IMR-90 (cell line): ENCODE data around the gene ATP11A. TPM values are rescaled to one million over a fixed set of nuclear protein-coding genes. Genes with fewer than 3 reads are reported as not detected.

Source experiments
- ATAC-seq: fragments of 200-7000 bp; cut with Tn5 transposase; 2 replicates; pipeline ENCODE4 v1.9.1; 2020; ENCODE audit warnings: low read depth, mild to moderate bottlenecking, moderate library complexity
- BruUV-seq: library from RNA; stranded (reverse); fragments of 400-500 nt; replicated peaks from 2 replicates; lab custom pipeline; 2021; lab: Mats Ljungman, UMichigan
- CTCF ChIA-PET: fragments of 300-600 bp; formaldehyde crosslinking; extraction: SDS; loops from one replicate; lab custom pipeline; 2021; ENCODE audit warnings: antibody characterized with exemption; lab: Yijun Ruan, JAX
- POLR2A ChIA-PET: fragments of 300-600 bp; sonication (Branson Sonifier 250); formaldehyde crosslinking; loops from one replicate; lab custom pipeline; 2022; ENCODE audit warnings: antibody characterized with exemption; ENCODE audit not compliant: unreplicated experiment; lab: Charles Lee
- DNase-seq: peaks from one replicate; pipeline ENCODE4 v3.0.0; 2013
- H2AFZ ChIP-seq: replicated peaks from 2 replicates; pipeline ENCODE3; 2013; ENCODE audit warnings: low read length, mild to moderate bottlenecking; ENCODE audit not compliant: poor library complexity
- H2AK5ac ChIP-seq: 2 replicates; pipeline ENCODE4 v1.6.1; 2013; ENCODE audit warnings: low read depth, low read length, inconsistent platforms
- H2AK9ac ChIP-seq: replicated peaks from 2 replicates; pipeline ENCODE3; 2013; ENCODE audit warnings: mild to moderate bottlenecking, low read depth, low read length, moderate library complexity; ENCODE audit not compliant: poor library complexity
- H2BK120ac ChIP-seq: 2 replicates; pipeline ENCODE4 v1.6.1; 2013; ENCODE audit warnings: low read depth, low read length, inconsistent platforms
- H2BK15ac ChIP-seq: 3 replicates; pipeline ENCODE4 v1.6.1; 2013; ENCODE audit warnings: low read depth, low read length, inconsistent platforms
- H2BK20ac ChIP-seq: 2 replicates; pipeline ENCODE4 v1.6.1; 2013; ENCODE audit warnings: low read depth, mild to moderate bottlenecking, inconsistent platforms, low read length, moderate library complexity
- H2BK5ac ChIP-seq: 2 replicates; pipeline ENCODE4 v1.6.1; 2013; ENCODE audit warnings: mild to moderate bottlenecking, low read depth, low read length, inconsistent platforms; ENCODE audit not compliant: poor library complexity, severe bottlenecking
- H3K14ac ChIP-seq: replicated peaks from 2 replicates; pipeline ENCODE4 v1.6.1; 2013; ENCODE audit warnings: low read depth, low read length, inconsistent platforms
- H3K18ac ChIP-seq: 2 replicates; pipeline ENCODE4 v1.6.1; 2013; ENCODE audit warnings: low read depth, low read length, control low read depth
- H3K23ac ChIP-seq: 2 replicates; pipeline ENCODE4 v1.6.1; 2013; ENCODE audit warnings: low read depth, low read length, inconsistent platforms
- H3K27ac ChIP-seq: 2 replicates; pipeline ENCODE4 v1.5.1; 2013; ENCODE audit warnings: mild to moderate bottlenecking, control low read depth, low read length; ENCODE audit not compliant: insufficient read depth
- H3K27me3 ChIP-seq: 2 replicates; pipeline ENCODE4 v1.6.1; 2013; ENCODE audit warnings: low read length; ENCODE audit not compliant: control insufficient read depth, insufficient read depth
- H3K36me3 ChIP-seq: 2 replicates; pipeline ENCODE4 v1.6.1; 2013; ENCODE audit warnings: low read length, mixed read lengths; ENCODE audit not compliant: control insufficient read depth, insufficient read depth
- H3K4ac ChIP-seq: 2 replicates; pipeline ENCODE4 v1.6.1; 2013; ENCODE audit warnings: low read depth, low read length, inconsistent platforms
- H3K4me1 ChIP-seq: 2 replicates; pipeline ENCODE4 v1.6.1; 2013; ENCODE audit warnings: low read length, mixed read lengths; ENCODE audit not compliant: control insufficient read depth, insufficient read depth
- H3K4me2 ChIP-seq: 2 replicates; pipeline ENCODE4 v1.6.1; 2013; ENCODE audit warnings: low read depth, mild to moderate bottlenecking, control low read depth, low read length, moderate library complexity
- H3K4me3 ChIP-seq: 2 replicates; pipeline ENCODE4 v1.5.1; 2013; ENCODE audit warnings: low read depth, mild to moderate bottlenecking, control low read depth, low read length, moderate library complexity; ENCODE audit not compliant: insufficient read depth
- H3K56ac ChIP-seq: 2 replicates; pipeline ENCODE4 v1.6.1; 2013; ENCODE audit warnings: low read length, inconsistent platforms; ENCODE audit not compliant: insufficient read depth; ENCODE audit errors: extremely low read depth
- H3K79me1 ChIP-seq, 2 experiments: 2 replicates each; pipeline ENCODE4 v1.6.1; 2013; ENCODE audit warnings: low read length in 2 of 2, inconsistent platforms in 1 of 2, low read depth in 1 of 2
- H3K9ac ChIP-seq: 2 replicates; pipeline ENCODE4 v1.6.1; 2013; ENCODE audit warnings: low read depth, low read length, control low read depth
- H3K9me1 ChIP-seq: 2 replicates; pipeline ENCODE4 v1.6.1; 2013; ENCODE audit warnings: low read length, inconsistent platforms; ENCODE audit not compliant: insufficient read depth
- H3K9me3 ChIP-seq: 2 replicates; pipeline ENCODE4 v1.6.1; 2013; ENCODE audit warnings: low read length; ENCODE audit not compliant: control insufficient read depth, insufficient read depth
- H4K20me1 ChIP-seq: 2 replicates; pipeline ENCODE4 v1.6.1; 2013; ENCODE audit warnings: low read length, inconsistent platforms; ENCODE audit not compliant: insufficient read depth
- H4K5ac ChIP-seq: 2 replicates; pipeline ENCODE4 v1.6.1; 2013; ENCODE audit warnings: mild to moderate bottlenecking, low read depth, low read length, control low read depth
- H4K8ac ChIP-seq, 2 experiments: 2 replicates each; pipeline ENCODE4 v1.6.1; 2013; ENCODE audit warnings: low read depth in 2 of 2, low read length in 2 of 2, control low read depth in 1 of 2, inconsistent platforms in 1 of 2
- H4K91ac ChIP-seq: 2 replicates; pipeline ENCODE4 v1.6.1; 2013; ENCODE audit warnings: low read depth, low read length, inconsistent platforms; ENCODE audit not compliant: insufficient read depth
- FOS ChIP-seq: fragments of 150-350 bp; IDR thresholded peaks from 2 replicates; pipeline ENCODE4 v1.6.1; 2016; ENCODE audit warnings: low read depth, low read length
- NFE2L2 ChIP-seq: fragments of 150-350 bp; IDR thresholded peaks from 2 replicates; pipeline ENCODE4 v1.6.1; 2016; ENCODE audit warnings: low read depth, mild to moderate bottlenecking, low read length
- POLR2A ChIP-seq: IDR thresholded peaks from 2 replicates; pipeline ENCODE4 v1.6.1; 2012; ENCODE audit warnings: mild to moderate bottlenecking, low read depth, low read length
- RAD21 ChIP-seq: IDR thresholded peaks from 2 replicates; pipeline ENCODE4 v1.6.1; 2012; ENCODE audit warnings: low read length, improper control_type of control experiment
- RFX5 ChIP-seq: IDR thresholded peaks from 2 replicates; pipeline ENCODE4 v1.8.0; 2012; ENCODE audit warnings: low read depth, mild to moderate bottlenecking, low read length, moderate library complexity
- WGBS, 2 experiments: methylation state at CpG; one replicate each; pipeline versions ENCODE4 v1.1.5 to v1.1.7; 2013; ENCODE audit warnings: missing lambda C conversion rate in 2 of 2; ENCODE audit not compliant: insufficient read length in 1 of 2; ENCODE audit errors: extremely low coverage in 2 of 2; 5-methylcytosine and 5-hydroxymethylcytosine counted together
- dilution Hi-C: fragments of 300-500 bp; cut with HindIII; formaldehyde crosslinking; loops from one replicate; pipeline ENCODE4 v1.14.3; 2018; ENCODE audit warnings: low sequenced_read_pairs; ENCODE audit not compliant: unreplicated experiment
- in situ Hi-C: fragments of 300-500 bp; cut with MboI; formaldehyde crosslinking; loops from 3 replicates; pipeline ENCODE4 v1.14.3; 2019; ENCODE audit warnings: low sequenced_read_pairs, inconsistent platforms, mixed read lengths
- intact Hi-C: fragments of 100-400 bp; cut with micrococcal nuclease; formaldehyde crosslinking; loops from 2 replicates; pipeline ENCODE4 v1.10.0; 2022
- polyA plus RNA-seq, 3 experiments: library from polyadenylated mRNA; depleted of rRNA; stranded (reverse); fragments of >200 nt; gene quantifications; 2 replicates each; pipeline ENCODE4 v1.2.3, GENCODE V29; 2012; ENCODE audit warnings: low replicate concordance in 1 of 3
- total RNA-seq: library from RNA; depleted of rRNA; stranded (reverse); fragments of >200 nt; gene quantifications from 2 replicates; pipeline ENCODE4 v1.2.3, GENCODE V29; 2012; rRNA removed

Gene ATP11A
- total and polyA plus RNA-seq, 2 of the 4 experiments (the other 2 are of a cell fraction): 8.4 to 12.0 TPM

DNA sequence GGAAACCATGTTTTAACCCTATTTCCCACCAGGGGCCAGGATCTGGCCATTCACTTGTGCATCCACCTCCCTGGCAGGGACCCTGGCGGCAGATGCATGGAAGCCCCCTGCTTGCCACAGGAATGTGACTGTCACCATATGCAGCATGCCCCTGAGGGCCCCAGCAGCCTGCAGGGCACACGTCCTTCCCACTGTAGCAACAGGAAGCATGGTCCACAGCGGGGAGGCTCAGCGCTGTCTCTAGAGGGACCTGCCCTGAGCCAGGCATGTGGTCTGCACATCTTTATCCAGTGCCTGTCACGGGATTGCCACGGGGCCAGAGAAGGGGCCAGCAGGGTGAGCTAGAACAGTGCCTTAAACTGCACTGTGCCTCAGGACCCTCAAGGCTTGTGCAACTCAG, 244.2 kb downstream of the ATP11A start:
- Histone ChIP-seq H4K5ac (no peak overlapping the region), H3K79me1 (no peaks in the 10 kb centered on the region), H3K4me3 (no peak overlapping the region), H2BK120ac (no peak overlapping the region), H2AFZ (no peak overlapping the region), H4K20me1 (no peaks in the 10 kb centered on the region), H3K4me1 (no peaks in the 10 kb centered on the region), H3K27me3 (peaks cover 29% of the 10 kb centered on the region), H3K4ac (no peak overlapping the region), H3K18ac (no peak overlapping the region), H3K9me3 (no peaks in the 10 kb centered on the region), H3K14ac (no peak overlapping the region), H2AK9ac (no peak overlapping the region), H3K4me2 (no peak overlapping the region), H3K9ac (no peak overlapping the region), H4K91ac (no peak overlapping the region), H3K23ac (no peak overlapping the region), H3K27ac (no peak overlapping the region), H3K9me1 (peaks cover 7% of the 10 kb centered on the region; the same call in 1 of the 2 replicates), H3K36me3 (no peaks in the 10 kb centered on the region), H2BK5ac (no peak overlapping the region), H2BK20ac (no peak overlapping the region), H3K56ac (no peak overlapping the region), H4K8ac (no peak overlapping the region), H2BK15ac (no peak overlapping the region), H2AK5ac (no peak overlapping the region)
- BruUV-seq: no TSS peak
- DNase-seq: no peak
- WGBS, 2 experiments: 50% methylated on average over 4 of the region's 6 CpGs; no CpG with 5 or more reads in 1 of the 2 experiments
- dilution Hi-C loops: no loop called here
- in situ Hi-C loops: loop anchor here (25.0 kb wide), 2 partner anchors 303 to 453 kb away; no protein-coding TSS in a partner anchor
- ChIA-PET CTCF (no interaction called here), POLR2A (no interaction called here)
- intact Hi-C loops: no loop called here
- TF ChIP-seq RFX5 (no peak), POLR2A (no peak), FOS (no peak), NFE2L2 (no peak), RAD21 (no peak)
- no peak for ATAC-seq

Other genes with a start within 250 kb of the ATP11A start
- 14.7 and 16.0 TPM in 2 replicates for gene TUBGCP3, start 101.9 kb upstream of the ATP11A start, total RNA-seq
- 13.8 and 17.8 TPM in 2 replicates for gene TUBGCP3, start 101.9 kb upstream of the ATP11A start, polyA plus RNA-seq (2012; rRNA removed)